ENCODE results near the gene ZNF423.

GRCh38 chr16:49785970-49786369 is 69.9 kb downstream of the ZNF423 start:
- TF ChIP-seq CTCF (IDR thresholded peaks at IDR 0.05) (no peak), REST (IDR thresholded peaks at IDR 0.05; ENCODE audit: low read depth, low read length) (no peak), SMC3 (IDR thresholded peaks at IDR 0.05; ENCODE audit: low read depth, low read length) (no peak), POLR2AphosphoS5 (IDR thresholded peaks at IDR 0.05; ENCODE audit: low read depth, low read length) (no peak), IRF3 (IDR thresholded peaks at IDR 0.05; ENCODE audit: low read depth, low read length) (no peak), MAX (IDR thresholded peaks at IDR 0.05; ENCODE audit: low read depth) (no peak), ZBTB33 (IDR thresholded peaks at IDR 0.05; ENCODE audit: borderline replicate concordance, low read depth) (no peak), ELF1 (IDR thresholded peaks at IDR 0.05) (no peak), PBX3 (IDR thresholded peaks at IDR 0.05) (no peak), CHD2 (IDR thresholded peaks at IDR 0.05; ENCODE audit: low read length, partially characterized antibody) (no peak), GABPA (IDR thresholded peaks at IDR 0.05; ENCODE audit: low read depth) (no peak), EZH2phosphoT487 (IDR thresholded peaks at IDR 0.05; ENCODE audit: borderline replicate concordance, low read depth) (no peak), NRF1 (IDR thresholded peaks at IDR 0.05; ENCODE audit: low read depth, low read length) (no peak)
